ENCODE results near the gene MAGEB3.
A peak's percentile ranks its signal among the peaks of the same experiment; 100 is the strongest.

MAGEB3 gene

GRCh38 chrX:30262763-30263162 is 32.3 kb downstream of the MAGEB3 start:
- DNase-seq (ENCODE audit: low read depth, low spot score): no peak
- no peak overlapping the region for H3K4me3 ChIP-seq (ENCODE audit: low read length)

- H3K4me3 ChIP-seq (ENCODE audit: low read length): no peak overlapping the region
- DNase-seq (ENCODE audit: low read depth, low spot score): no peak
Measured at GRCh38 chrX:30270639-30271038, 40.2 kb downstream of the MAGEB3 start.

DNA sequence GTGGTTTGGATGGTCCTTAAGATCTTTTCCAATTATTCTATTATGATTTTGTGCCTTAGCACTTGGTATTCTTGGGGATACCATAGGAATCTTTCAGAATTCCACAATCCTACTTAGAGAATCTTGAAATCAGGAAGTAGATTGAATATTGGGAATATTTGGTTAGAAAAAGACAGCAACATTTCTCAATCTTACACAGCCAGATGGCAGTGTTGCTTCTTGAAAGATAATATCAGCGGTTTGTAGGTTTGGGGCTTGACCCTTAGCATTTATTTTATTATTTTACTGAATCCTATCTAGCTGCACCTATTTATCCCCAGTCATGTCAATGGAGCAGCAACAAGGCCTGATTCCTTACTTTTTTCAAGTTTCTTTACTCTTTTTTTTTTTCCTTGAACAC is 45.0 kb downstream of the MAGEB3 start:
- no peak for DNase-seq (ENCODE audit: low read depth, low spot score)
- H3K4me3 ChIP-seq (ENCODE audit: low read length): no peak overlapping the region

- no peak for DNase-seq (ENCODE audit: low read depth, low spot score)
- no peak overlapping the region for H3K4me3 ChIP-seq (ENCODE audit: low read length)
Measured at GRCh38 chrX:30278365-30278764, 47.9 kb downstream of the MAGEB3 start.

GRCh38 chrX:30280428-30280827 is 50.0 kb downstream of the MAGEB3 start:
- DNase-seq (ENCODE audit: low read depth, low spot score): peak; percentile 89
- H3K4me3 ChIP-seq (ENCODE audit: low read length): no peak overlapping the region

GRCh38 chrX:30282527-30282926 is 52.1 kb downstream of the MAGEB3 start:
- no peak overlapping the region for H3K4me3 ChIP-seq (ENCODE audit: low read length)
- no peak for DNase-seq (ENCODE audit: low read depth, low spot score)

DNA sequence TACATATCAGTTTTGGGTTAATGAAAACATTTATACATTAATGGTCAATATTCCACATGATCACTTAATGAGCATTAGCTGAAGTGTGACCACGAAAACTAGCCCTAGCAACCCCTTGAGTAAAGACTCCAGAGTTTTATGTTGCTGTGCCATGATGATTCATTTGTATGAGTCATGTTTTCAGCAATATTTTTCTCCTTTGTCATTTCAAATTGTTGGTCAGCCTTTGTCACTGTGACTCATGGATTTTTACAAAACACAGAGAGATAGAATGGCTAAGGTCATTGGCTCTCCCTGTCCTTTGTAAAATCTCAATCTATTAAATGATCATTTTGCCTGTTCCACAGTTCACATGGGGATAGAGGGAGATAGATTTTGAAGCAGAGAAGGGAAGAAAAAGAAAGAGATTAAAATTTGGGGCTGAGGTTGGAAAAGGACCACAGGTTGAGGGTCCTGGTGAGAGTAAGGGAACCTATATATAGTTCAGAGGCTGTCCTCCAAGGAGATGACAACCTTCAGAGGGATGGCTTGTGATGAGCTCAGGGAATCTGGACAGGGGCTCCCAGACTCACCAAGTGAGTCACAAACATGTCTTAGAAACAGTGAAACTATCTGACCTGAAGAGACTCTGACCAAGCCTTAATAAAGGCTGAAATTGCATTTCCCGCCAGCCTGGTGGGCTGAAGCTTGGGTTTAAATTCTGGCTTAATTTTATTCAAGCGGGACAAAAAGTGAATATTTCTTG is 53.2 kb downstream of the MAGEB3 start:
- no peak for DNase-seq (ENCODE audit: low read depth, low spot score)

More for the DNA sequence above, 53.2 kb downstream of the MAGEB3 start:
- H3K4me3 ChIP-seq (ENCODE audit: low read length): no peak overlapping the region
